HFF-Myc (cell line): ENCODE data around the gene CHST3.

ENCODE experiments used
- DNase-seq: peaks from one replicate; pipeline ENCODE4 v3.0.0-alpha.2; 2011; ENCODE audit warnings: low read depth; ENCODE audit errors: extremely low read depth
- H3K4me3 ChIP-seq: replicated peaks from 2 replicates; pipeline ENCODE4 v1.5.1; 2011; ENCODE audit warnings: low read depth, mild to moderate bottlenecking, control low read depth, low read length
- TF ChIP-seq, protein P1 (sequence below): IDR thresholded peaks from 2 replicates; pipeline ENCODE4 v1.5.1; 2012; ENCODE audit warnings: mild to moderate bottlenecking, low read depth, low read length, control low read depth; ENCODE audit errors: missing control alignments

The CHST3 gene

DNA sequence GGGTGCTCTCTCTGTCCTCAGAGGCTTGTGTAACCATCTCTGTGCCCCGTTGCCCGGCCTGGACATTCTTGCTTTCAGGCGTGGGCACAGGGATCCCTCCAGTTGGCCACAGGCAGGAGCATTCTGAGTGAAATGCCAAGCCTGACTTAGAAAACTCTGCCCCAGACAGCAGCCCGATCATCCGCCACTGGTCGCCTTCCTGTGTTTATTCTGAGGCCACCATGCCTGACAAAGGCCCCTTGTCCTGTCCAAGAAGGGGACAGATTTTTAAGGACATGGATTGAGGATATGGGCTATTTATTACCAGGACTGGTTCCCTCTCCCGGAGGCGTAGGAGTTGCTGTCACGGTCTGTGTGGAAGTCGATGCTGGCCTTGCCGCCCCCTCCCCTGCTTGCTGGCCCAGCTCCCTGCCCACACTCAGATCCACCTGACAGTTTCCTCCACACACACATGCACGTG lies 69.9 kb downstream of the CHST3 start:
- TF ChIP-seq, protein P1, sequence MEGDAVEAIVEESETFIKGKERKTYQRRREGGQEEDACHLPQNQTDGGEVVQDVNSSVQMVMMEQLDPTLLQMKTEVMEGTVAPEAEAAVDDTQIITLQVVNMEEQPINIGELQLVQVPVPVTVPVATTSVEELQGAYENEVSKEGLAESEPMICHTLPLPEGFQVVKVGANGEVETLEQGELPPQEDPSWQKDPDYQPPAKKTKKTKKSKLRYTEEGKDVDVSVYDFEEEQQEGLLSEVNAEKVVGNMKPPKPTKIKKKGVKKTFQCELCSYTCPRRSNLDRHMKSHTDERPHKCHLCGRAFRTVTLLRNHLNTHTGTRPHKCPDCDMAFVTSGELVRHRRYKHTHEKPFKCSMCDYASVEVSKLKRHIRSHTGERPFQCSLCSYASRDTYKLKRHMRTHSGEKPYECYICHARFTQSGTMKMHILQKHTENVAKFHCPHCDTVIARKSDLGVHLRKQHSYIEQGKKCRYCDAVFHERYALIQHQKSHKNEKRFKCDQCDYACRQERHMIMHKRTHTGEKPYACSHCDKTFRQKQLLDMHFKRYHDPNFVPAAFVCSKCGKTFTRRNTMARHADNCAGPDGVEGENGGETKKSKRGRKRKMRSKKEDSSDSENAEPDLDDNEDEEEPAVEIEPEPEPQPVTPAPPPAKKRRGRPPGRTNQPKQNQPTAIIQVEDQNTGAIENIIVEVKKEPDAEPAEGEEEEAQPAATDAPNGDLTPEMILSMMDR: no peak
- no peak overlapping the region for H3K4me3 ChIP-seq
- no peak for DNase-seq

DNA sequence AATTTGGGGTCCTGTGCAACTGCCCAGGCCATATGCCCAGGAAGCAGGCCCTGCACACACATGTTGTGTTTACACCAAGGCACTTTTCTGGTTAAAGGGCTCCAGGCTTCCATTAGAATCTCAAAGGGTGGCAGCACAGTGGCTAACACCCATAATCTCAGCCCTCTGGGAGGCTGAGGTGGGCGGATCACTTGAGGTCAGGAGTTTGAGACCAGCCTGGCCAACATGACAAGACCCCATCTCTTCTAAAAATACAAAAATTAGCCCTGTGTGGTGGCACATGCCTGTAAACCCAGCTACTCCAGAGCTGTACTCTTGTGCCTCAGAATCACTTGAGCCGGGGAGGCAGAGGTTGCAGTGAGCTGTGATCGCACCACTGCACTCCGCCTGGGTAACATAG lies 70.6 kb downstream of the CHST3 start:
- TF ChIP-seq, protein P1: no peak
- H3K4me3 ChIP-seq: no peak overlapping the region
- DNase-seq: no peak

DNA sequence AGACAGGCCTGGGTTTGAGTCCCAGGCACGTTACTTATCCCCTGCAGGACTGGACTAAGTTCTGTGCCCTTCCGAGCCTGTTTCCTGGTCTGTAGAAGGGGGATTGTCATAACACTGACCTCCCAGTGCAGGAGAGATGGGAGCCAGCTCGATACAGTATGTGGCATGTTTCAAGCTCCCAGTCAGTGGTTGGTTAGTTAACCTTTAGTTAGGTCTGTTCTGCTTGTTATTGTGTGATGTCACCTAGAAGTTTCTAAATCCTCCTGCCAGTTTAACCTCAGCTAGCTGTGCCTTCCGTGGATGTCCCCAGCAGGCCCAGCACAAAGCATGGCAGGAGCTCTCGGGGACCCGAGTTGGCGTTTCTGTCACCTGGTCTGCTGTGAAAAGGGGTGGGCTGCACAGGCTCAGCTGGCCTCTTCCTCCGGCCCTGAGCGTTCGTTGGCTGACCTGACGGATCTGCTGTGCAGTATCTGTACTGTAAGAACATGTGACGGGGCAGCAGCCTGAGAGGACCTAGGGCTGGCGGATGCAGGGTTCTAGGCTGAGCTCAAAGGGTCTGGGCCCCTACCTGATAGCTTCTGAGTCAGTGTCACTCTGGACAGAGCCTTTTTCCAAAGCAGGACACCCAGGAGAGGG lies 71.2 kb downstream of the CHST3 start:
- H3K4me3 ChIP-seq: no peak overlapping the region
- DNase-seq: no peak
- TF ChIP-seq, protein P1: no peak

DNA sequence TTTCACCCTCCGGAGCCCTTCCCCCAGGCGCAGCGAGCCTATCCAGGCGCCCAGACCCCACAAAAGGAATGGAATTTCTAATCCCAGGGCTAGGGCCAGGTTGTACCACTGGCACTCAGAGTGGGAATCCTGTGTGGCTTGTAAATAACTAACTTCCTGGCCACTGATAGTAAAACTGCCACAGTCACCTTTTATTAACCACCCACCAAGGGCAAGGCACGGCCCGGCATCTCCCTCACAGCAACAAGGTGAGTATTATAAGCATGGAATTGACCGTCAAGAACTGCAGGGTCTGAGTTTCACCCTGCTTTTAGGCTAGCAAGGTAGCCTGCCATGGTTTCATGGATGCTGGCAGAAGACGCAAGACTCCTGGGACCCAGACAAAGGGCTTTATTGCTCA lies 73.1 kb downstream of the CHST3 start:
- TF ChIP-seq, protein P1: no peak
- no peak overlapping the region for H3K4me3 ChIP-seq
- DNase-seq: no peak

DNA sequence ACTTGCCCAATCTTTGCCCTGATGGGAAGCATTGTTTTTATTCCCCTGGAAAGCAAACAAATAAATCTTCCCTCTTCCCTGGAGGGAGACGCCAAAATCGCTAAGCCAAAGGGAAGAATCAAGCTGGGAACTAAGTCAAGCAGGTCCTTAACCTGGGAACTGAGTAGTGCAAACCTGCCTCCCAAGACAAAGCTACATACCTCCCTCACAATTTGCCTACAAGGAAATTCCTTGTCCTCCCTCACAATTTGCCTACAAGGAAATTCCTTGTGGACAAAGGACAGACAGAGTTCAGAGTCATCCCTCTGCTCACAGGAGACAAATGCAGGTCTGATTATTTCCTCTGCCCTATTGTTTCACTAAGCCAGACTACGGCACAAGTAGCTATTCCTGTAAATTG lies 73.6 kb downstream of the CHST3 start:
- no peak for DNase-seq
- TF ChIP-seq, protein P1: no peak
- no peak overlapping the region for H3K4me3 ChIP-seq

DNA sequence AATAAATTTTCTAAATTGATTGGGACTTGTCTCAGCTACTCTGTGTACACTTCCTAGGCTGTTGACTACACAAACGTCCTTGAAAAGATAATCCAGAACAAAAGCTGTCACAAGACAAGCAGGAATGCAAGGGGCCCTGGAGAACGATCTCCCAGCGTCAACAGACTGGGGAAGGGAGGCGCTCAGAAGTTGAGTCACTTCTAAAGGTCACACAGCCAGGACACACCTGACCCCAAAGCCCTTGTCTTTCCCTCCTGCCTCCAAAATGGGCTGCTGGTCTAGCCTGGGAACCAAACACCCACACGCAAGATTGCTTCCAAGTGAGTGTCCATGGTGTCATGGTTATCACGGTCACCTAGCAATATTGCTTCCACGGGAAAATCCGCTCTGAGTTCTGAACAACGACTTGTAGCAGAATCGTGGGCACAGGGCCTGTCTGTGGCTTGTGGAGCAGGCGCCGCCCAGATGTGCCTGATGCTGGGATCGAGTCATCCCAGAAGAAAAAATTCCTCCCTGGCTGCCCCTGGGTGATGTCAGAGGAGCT lies 74.3 kb downstream of the CHST3 start:
- TF ChIP-seq, protein P1: no peak
- H3K4me3 ChIP-seq: no peak overlapping the region
- no peak for DNase-seq
